ENCODE results near the gene FOXP3.
A peak's percentile ranks its signal among the peaks of the same experiment; 100 is the strongest.

Gene FOXP3

GRCh38 chrX:49287665-49288064, 23.2 kb upstream of the FOXP3 start:
- no peaks in the 10 kb centered on the region for H3K27me3 ChIP-seq (replicated peaks)
- H3K36me3 ChIP-seq (replicated peaks) = no peaks in the 10 kb centered on the region
- TF ChIP-seq, protein P1, sequence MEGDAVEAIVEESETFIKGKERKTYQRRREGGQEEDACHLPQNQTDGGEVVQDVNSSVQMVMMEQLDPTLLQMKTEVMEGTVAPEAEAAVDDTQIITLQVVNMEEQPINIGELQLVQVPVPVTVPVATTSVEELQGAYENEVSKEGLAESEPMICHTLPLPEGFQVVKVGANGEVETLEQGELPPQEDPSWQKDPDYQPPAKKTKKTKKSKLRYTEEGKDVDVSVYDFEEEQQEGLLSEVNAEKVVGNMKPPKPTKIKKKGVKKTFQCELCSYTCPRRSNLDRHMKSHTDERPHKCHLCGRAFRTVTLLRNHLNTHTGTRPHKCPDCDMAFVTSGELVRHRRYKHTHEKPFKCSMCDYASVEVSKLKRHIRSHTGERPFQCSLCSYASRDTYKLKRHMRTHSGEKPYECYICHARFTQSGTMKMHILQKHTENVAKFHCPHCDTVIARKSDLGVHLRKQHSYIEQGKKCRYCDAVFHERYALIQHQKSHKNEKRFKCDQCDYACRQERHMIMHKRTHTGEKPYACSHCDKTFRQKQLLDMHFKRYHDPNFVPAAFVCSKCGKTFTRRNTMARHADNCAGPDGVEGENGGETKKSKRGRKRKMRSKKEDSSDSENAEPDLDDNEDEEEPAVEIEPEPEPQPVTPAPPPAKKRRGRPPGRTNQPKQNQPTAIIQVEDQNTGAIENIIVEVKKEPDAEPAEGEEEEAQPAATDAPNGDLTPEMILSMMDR (IDR thresholded peaks at IDR 0.05; ENCODE audit: low read depth, low read length, missing control alignments) = no peak
- no peak for DNase-seq
- H3K4me3 ChIP-seq (ENCODE audit: low read depth, low read length) = no peak overlapping the region
- in situ Hi-C loops (cut with HindIII; ENCODE audit: low pct_ligation_motif_present, low sequenced_read_pairs) = no loop called here
- no peak overlapping the region for H3K27ac ChIP-seq

GRCh38 chrX:49286581-49286980, 22.1 kb upstream of the FOXP3 start:
- H3K36me3 ChIP-seq (replicated peaks) = no peaks in the 10 kb centered on the region
- no peak overlapping the region for H3K4me3 ChIP-seq (ENCODE audit: low read depth, low read length)
- DNase-seq = no peak
- TF ChIP-seq, protein P1 (IDR thresholded peaks at IDR 0.05; ENCODE audit: low read depth, low read length, missing control alignments) = no peak
- H3K27ac ChIP-seq = no peak overlapping the region
- in situ Hi-C loops (cut with HindIII; ENCODE audit: low pct_ligation_motif_present, low sequenced_read_pairs) = no loop called here
- no peaks in the 10 kb centered on the region for H3K27me3 ChIP-seq (replicated peaks)

GRCh38 chrX:49286136-49286535, 21.6 kb upstream of the FOXP3 start:
- no peaks in the 10 kb centered on the region for H3K36me3 ChIP-seq (replicated peaks)
- no peak overlapping the region for H3K4me3 ChIP-seq (ENCODE audit: low read depth, low read length)
- in situ Hi-C loops (cut with HindIII; ENCODE audit: low pct_ligation_motif_present, low sequenced_read_pairs) = no loop called here
- DNase-seq = no peak
- H3K27ac ChIP-seq = no peak overlapping the region
- H3K27me3 ChIP-seq (replicated peaks) = no peaks in the 10 kb centered on the region
- TF ChIP-seq, protein P1 (IDR thresholded peaks at IDR 0.05; ENCODE audit: low read depth, low read length, missing control alignments) = no peak

DNA sequence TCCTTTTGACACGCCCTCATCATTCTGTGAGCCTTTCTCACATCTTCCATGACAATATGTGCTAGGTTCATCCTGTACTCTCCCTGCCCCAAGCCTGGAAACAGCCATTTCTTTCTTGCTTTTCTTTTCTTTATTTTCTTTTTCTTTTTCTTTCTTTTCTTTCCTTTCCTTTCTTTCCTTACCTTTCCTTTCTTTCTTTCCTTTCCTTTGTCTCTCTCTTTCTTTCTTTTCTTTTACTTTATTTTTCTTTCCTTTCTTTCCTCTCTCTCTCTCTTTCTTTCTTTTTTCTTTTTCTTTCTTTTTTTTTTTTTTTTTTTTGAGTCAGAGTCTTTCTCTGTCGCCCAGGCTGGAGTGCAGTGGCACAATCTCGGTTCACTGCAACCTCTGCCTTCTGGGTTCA, 19.7 kb upstream of the FOXP3 start:
- Histone ChIP-seq H3K27me3 (replicated peaks) (no peaks in the 10 kb centered on the region), H3K4me3 (ENCODE audit: low read depth, low read length) (no peak overlapping the region), H3K36me3 (replicated peaks) (no peaks in the 10 kb centered on the region), H3K27ac (no peak overlapping the region)
- in situ Hi-C loops (cut with HindIII; ENCODE audit: low pct_ligation_motif_present, low sequenced_read_pairs) = no loop called here
- DNase-seq = no peak
- TF ChIP-seq, protein P1 (IDR thresholded peaks at IDR 0.05; ENCODE audit: low read depth, low read length, missing control alignments) = no peak

DNA sequence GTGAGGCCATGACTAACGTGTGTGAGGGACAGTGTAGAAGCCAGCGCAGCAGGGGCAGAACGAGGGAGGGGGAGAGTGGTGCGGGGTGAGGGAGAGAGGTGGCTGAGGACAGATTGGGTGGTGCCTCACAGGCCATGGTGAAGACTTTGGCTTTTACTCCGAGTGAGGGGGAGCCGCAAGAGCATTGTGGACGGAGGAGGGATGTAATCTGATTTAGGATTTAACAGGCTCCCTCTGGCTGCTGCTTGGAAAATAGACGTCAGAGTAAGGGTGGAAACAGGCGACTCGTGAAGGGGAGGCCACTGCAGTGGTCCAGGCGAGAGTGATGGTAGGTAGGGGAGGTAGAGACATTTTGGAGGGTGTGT, 18.1 kb upstream of the FOXP3 start:
- Histone ChIP-seq H3K27me3 (replicated peaks) (no peaks in the 10 kb centered on the region), H3K27ac (no peak overlapping the region), H3K36me3 (replicated peaks) (no peaks in the 10 kb centered on the region), H3K4me3 (ENCODE audit: low read depth, low read length) (no peak overlapping the region)
- in situ Hi-C loops (cut with HindIII; ENCODE audit: low pct_ligation_motif_present, low sequenced_read_pairs) = no loop called here
- TF ChIP-seq, protein P1 (IDR thresholded peaks at IDR 0.05; ENCODE audit: low read depth, low read length, missing control alignments) = peak; percentile 53
- DNase-seq = peak; percentile 4

DNA sequence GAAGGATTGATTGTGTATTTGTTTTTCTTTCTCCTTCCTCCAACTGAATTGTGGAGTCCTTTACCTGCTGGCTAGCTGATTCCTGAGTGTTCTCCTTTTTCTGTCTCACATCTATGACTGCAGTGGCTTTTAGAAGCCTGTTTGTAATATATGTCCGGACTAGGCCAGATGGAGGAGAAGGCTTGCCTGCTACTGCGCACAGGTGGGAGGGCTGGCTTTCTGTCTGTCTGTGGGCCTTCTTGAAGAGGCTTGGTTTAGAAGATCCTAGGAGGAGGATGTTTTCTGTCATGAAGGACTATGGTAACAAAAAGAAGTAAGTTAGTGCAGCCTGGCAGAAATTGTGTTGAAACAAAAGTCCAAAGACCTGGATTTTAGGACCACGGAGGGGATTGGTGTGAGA, 13.6 kb upstream of the FOXP3 start:
- in situ Hi-C loops (cut with HindIII; ENCODE audit: low pct_ligation_motif_present, low sequenced_read_pairs) = no loop called here
- Histone ChIP-seq H3K27ac (no peak overlapping the region), H3K4me3 (ENCODE audit: low read depth, low read length) (no peak overlapping the region), H3K27me3 (replicated peaks) (no peaks in the 10 kb centered on the region), H3K36me3 (replicated peaks) (no peaks in the 10 kb centered on the region)
- no peak for DNase-seq
- TF ChIP-seq, protein P1 (IDR thresholded peaks at IDR 0.05; ENCODE audit: low read depth, low read length, missing control alignments) = no peak
